GM12878 (cell line): ENCODE results near the gene LYPD6. TPM values are rescaled to one million over a fixed set of nuclear protein-coding genes. Genes with fewer than 3 reads are reported as not detected.

Experiments
- ATAC-seq: fragments of 200-7000 bp; cut with Tn5 transposase; 3 replicates; pipeline ENCODE4 v1.9.1; 2020; ENCODE audit warnings: mild to moderate bottlenecking, moderate library complexity
- BruUV-seq: library from RNA; stranded (reverse); fragments of 400-500 nt; replicated peaks from 2 replicates; lab custom pipeline; 2021; lab: Mats Ljungman, UMichigan
- CTCF ChIA-PET: fragments of 300-600 bp; sonication (Branson Sonifier 250); formaldehyde crosslinking; extraction: SDS; loops from one replicate; lab custom pipeline; 2021; ENCODE audit warnings: inconsistent platforms; lab: Yijun Ruan, JAX
- POLR2A ChIA-PET: fragments of 350-600 bp; formaldehyde crosslinking; extraction: SDS; loops from one replicate; lab custom pipeline; 2021; ENCODE audit warnings: inconsistent platforms; lab: Charles Lee
- RAD21 ChIA-PET: fragments of 300-600 bp; sonication (Branson Sonifier 250); formaldehyde crosslinking; loops from one replicate; lab custom pipeline; 2023; ENCODE audit warnings: antibody characterized with exemption; ENCODE audit not compliant: unreplicated experiment; lab: Charles Lee
- SMC1A ChIA-PET: fragments of 300-600 bp; sonication (Branson Sonifier 250); formaldehyde crosslinking; loops from one replicate; lab custom pipeline; 2023; ENCODE audit not compliant: unreplicated experiment, uncharacterized antibody; lab: Charles Lee
- DNase-seq: peaks from one replicate; pipeline ENCODE4 v3.0.0-alpha.2; 2011; ENCODE audit warnings: low read depth, low spot score
- FAIRE-seq: peaks from 3 replicates; lab custom pipeline; 2011; peaks lifted over from hg19 to GRCh38; lab: Jason Lieb, UNC
- H2AFZ ChIP-seq: 2 replicates; pipeline ENCODE4 v1.6.0; 2011; ENCODE audit warnings: low read depth, low read length, control low read depth; ENCODE audit not compliant: control insufficient read depth
- H3K27ac ChIP-seq: 2 replicates; pipeline ENCODE4 v1.5.1; 2011; ENCODE audit warnings: control low read depth; ENCODE audit not compliant: control insufficient read depth, insufficient read depth
- H3K27me3 ChIP-seq, 2 experiments: replicated peaks in 1 of 2; 2 replicates each; pipeline versions ENCODE4 v1.6.0 to v1.6.1; 2011; ENCODE audit warnings: low read length in 1 of 2; ENCODE audit not compliant: control insufficient read depth in 2 of 2, insufficient read depth in 2 of 2
- H3K36me3 ChIP-seq, 2 experiments: 2 replicates each; pipeline ENCODE4 v1.5.1; 2011; ENCODE audit warnings: low read length in 1 of 2; ENCODE audit not compliant: control insufficient read depth in 2 of 2, insufficient read depth in 2 of 2
- H3K4me1 ChIP-seq: 2 replicates; pipeline ENCODE4 v1.6.1; 2011; ENCODE audit warnings: mild to moderate bottlenecking, low read length, moderate library complexity, mixed read lengths; ENCODE audit not compliant: control insufficient read depth, insufficient read depth
- H3K4me2 ChIP-seq: 2 replicates; pipeline ENCODE4 v1.6.0; 2011; ENCODE audit warnings: control low read depth; ENCODE audit not compliant: control insufficient read depth, insufficient read depth
- H3K4me3 ChIP-seq: fragments of 200-600 bp; sonication (generic); 2 replicates; pipeline ENCODE4 v1.5.1; 2016
- H3K79me2 ChIP-seq: 2 replicates; pipeline ENCODE4 v1.6.0; 2011; ENCODE audit warnings: low read length; ENCODE audit not compliant: control insufficient read depth, insufficient read depth
- H3K9ac ChIP-seq: 2 replicates; pipeline ENCODE4 v1.8.0; 2011; ENCODE audit warnings: low read length, control low read depth, mixed read lengths; ENCODE audit not compliant: control insufficient read depth, insufficient read depth
- H3K9me3 ChIP-seq: replicated peaks from 3 replicates; pipeline ENCODE4 v1.5.1; 2011; ENCODE audit warnings: mild to moderate bottlenecking, low read length; ENCODE audit not compliant: control insufficient read depth, insufficient read depth
- H4K20me1 ChIP-seq: 2 replicates; pipeline ENCODE4 v1.6.0; 2011; ENCODE audit not compliant: control insufficient read depth, insufficient read depth
- ATF3 ChIP-seq: IDR thresholded peaks from 2 replicates; pipeline ENCODE4 v1.6.1; 2011; ENCODE audit warnings: low read depth, mild to moderate bottlenecking, low read length, moderate library complexity, borderline replicate concordance; ENCODE audit errors: extremely low read depth
- GABPA ChIP-seq: IDR thresholded peaks from 2 replicates; pipeline ENCODE4 v1.6.1; 2014; ENCODE audit warnings: antibody characterized with exemption, low read depth, mild to moderate bottlenecking, inconsistent platforms
- GATAD2B ChIP-seq: fragments of 450-650 bp; conservative IDR thresholded peaks from 2 replicates; pipeline ENCODE4 v1.6.1; 2017; ENCODE audit warnings: low read depth, mild to moderate bottlenecking, moderate library complexity
- MEF2B ChIP-seq: fragments of 450-650 bp; IDR thresholded peaks from 2 replicates; pipeline ENCODE4 v1.6.1; 2018; ENCODE audit warnings: mild to moderate bottlenecking, moderate library complexity; ENCODE audit not compliant: partially characterized antibody, poor library complexity, severe bottlenecking
- NFIC ChIP-seq: IDR thresholded peaks from 2 replicates; pipeline ENCODE4 v1.6.1; 2012; ENCODE audit warnings: low read depth, mild to moderate bottlenecking, inconsistent platforms, low read length, moderate library complexity
- NKRF ChIP-seq: fragments of 450-650 bp; conservative IDR thresholded peaks from 2 replicates; pipeline ENCODE4 v1.6.1; 2017; ENCODE audit warnings: mild to moderate bottlenecking, moderate library complexity
- ZSCAN29 ChIP-seq: fragments of 450-650 bp; IDR thresholded peaks from 2 replicates; pipeline ENCODE4 v1.6.1; 2017; ENCODE audit warnings: mild to moderate bottlenecking, moderate library complexity
- WGBS: methylation state at CpG from one replicate; pipeline ENCODE4 v1.1.6; 2016; ENCODE audit warnings: low lambda C conversion rate; ENCODE audit not compliant: insufficient replicate concordance, insufficient coverage; ENCODE audit errors: missing lambda C conversion rate; 5-methylcytosine and 5-hydroxymethylcytosine counted together
- in situ Hi-C: fragments of 300-500 bp; cut with MboI; formaldehyde crosslinking; loops from 9 replicates; pipeline ENCODE4 v1.14.3; 2018; ENCODE audit warnings: mixed read lengths
- intact Hi-C: fragments of 100-400 bp; cut with micrococcal nuclease; formaldehyde crosslinking; loops from one replicate; pipeline ENCODE4 v1.14.2; 2022; ENCODE audit not compliant: unreplicated experiment
- polyA plus RNA-seq, 11 experiments: library from polyadenylated mRNA; depleted of rRNA in 4 of 11; unstranded in 6 of 11; stranded (reverse) in 5 of 11; fragments of >200 nt; fragmentation: Nextera tagmentation in 4 of 11; fragmentation: Illumina TruSeq in 1 of 11; extraction: Ambion mirVana in 4 of 11; extraction: Trizol in 1 of 11; gene quantifications; 1 replicate in 1 of 11; 2 replicates in 10 of 11; pipeline versions ENCODE4 v1.2.1 to v1.2.3, GENCODE V29; 2011 to 2016; ENCODE audit warnings: inconsistent platforms in 2 of 11, missing spikeins in 2 of 11, low read depth in 1 of 11
- total RNA-seq, 4 experiments: library from RNA; depleted of rRNA in 3 of 4; stranded (reverse); fragments of >200 nt in 3 of 4; fragmentation: Illumina TruSeq in 1 of 4; extraction: Trizol in 1 of 4; gene quantifications; 2 replicates each; pipeline versions ENCODE4 v1.2.1 to v1.2.3, GENCODE V29; 2013 to 2021

The LYPD6 gene
- total and polyA plus RNA-seq, 10 of the 15 experiments (the other 5 are each of a cell fraction or from before 2014, with no cell fraction given) = not detected

- BruUV-seq = no TSS peak
- POLR2A ChIA-PET = no interaction called here
These were observed 59.2 kb downstream of the LYPD6 start for GRCh38 chr2:149389506-149390167.

More at GRCh38 chr2:149389506-149390167, 59.2 kb downstream of the LYPD6 start:
- WGBS = 29% methylated on average over 6 of the region's 6 CpGs
- DNase-seq (no peak), FAIRE-seq (no peak)
- CTCF ChIA-PET = interaction anchor here (1.0 kb wide), 1 partner anchor 172 kb away, joined by 3 read pairs; no protein-coding TSS in a partner anchor
- H3K27me3 ChIP-seq = no peaks in the 10 kb centered on the region
- no peak overlapping the region for H3K9ac ChIP-seq
- no peaks in the 10 kb centered on the region for H4K20me1 ChIP-seq
- no peaks in the 10 kb centered on the region for H3K79me2 ChIP-seq
- no peak overlapping the region for H3K27ac ChIP-seq
- H2AFZ ChIP-seq = no peak overlapping the region
- no peak for TF ChIP-seq NFIC
- TF ChIP-seq ATF3 = no peak
- no peak for TF ChIP-seq GATAD2B
- no peak for TF ChIP-seq GABPA
- no peak for TF ChIP-seq NKRF
- no peak for TF ChIP-seq MEF2B
- TF ChIP-seq ZSCAN29 = no peak
- TF ChIP-seq, all 136 proteins: peak for 0
- no peak overlapping the region for H3K4me3 ChIP-seq
- in situ Hi-C loops = no loop called here
- RAD21 ChIA-PET = no interaction called here
- SMC1A ChIA-PET = no interaction called here
- H3K36me3 ChIP-seq = no peaks in the 10 kb centered on the region
- intact Hi-C loops = no loop called here
- H3K9me3 ChIP-seq = no peaks in the 10 kb centered on the region
- no peaks in the 10 kb centered on the region for H3K4me1 ChIP-seq
- no peak for ATAC-seq
- no peak overlapping the region for H3K4me2 ChIP-seq
